HK-2 (cell line): ENCODE results near the gene KCNK7.

Experiments
- DNase-seq: peaks from one replicate; pipeline ENCODE4 v3.0.0-alpha.2; 2018; ENCODE audit not compliant: unreplicated experiment

The KCNK7 gene

GRCh38 chr11:65586676-65587075 is 8.9 kb downstream of the KCNK7 start:
- DNase-seq: no peak

- DNase-seq: no peak
Observed at GRCh38 chr11:65586247-65586630, 9.4 kb downstream of the KCNK7 start.

- no peak for DNase-seq
Observed at GRCh38 chr11:65585396-65586246, 10.0 kb downstream of the KCNK7 start.

GRCh38 chr11:65584723-65585171 is 10.9 kb downstream of the KCNK7 start:
- DNase-seq: no peak

GRCh38 chr11:65584106-65584505 is 11.5 kb downstream of the KCNK7 start:
- DNase-seq: no peak

- no peak for DNase-seq
Observed at GRCh38 chr11:65583589-65583988, 12.0 kb downstream of the KCNK7 start.

GRCh38 chr11:65581928-65582327 is 13.7 kb downstream of the KCNK7 start:
- no peak for DNase-seq

- no peak for DNase-seq
Observed at GRCh38 chr11:65580756-65581155, 14.8 kb downstream of the KCNK7 start.

GRCh38 chr11:65580031-65580692 is 15.4 kb downstream of the KCNK7 start:
- no peak for DNase-seq

- no peak for DNase-seq
Observed at GRCh38 chr11:65579291-65579690, 16.3 kb downstream of the KCNK7 start.

GRCh38 chr11:65578667-65579066 is 16.9 kb downstream of the KCNK7 start:
- DNase-seq: no peak

- no peak for DNase-seq
Observed at GRCh38 chr11:65578134-65578533, 17.5 kb downstream of the KCNK7 start.

GRCh38 chr11:65577756-65578109 is 17.9 kb downstream of the KCNK7 start:
- no peak for DNase-seq

- peak; percentile 82 for DNase-seq
Observed at GRCh38 chr11:65576867-65577755, 18.5 kb downstream of the KCNK7 start.

GRCh38 chr11:65576232-65576866 is 19.3 kb downstream of the KCNK7 start:
- DNase-seq: no peak

- DNase-seq: peak; percentile 60
Observed at GRCh38 chr11:65575568-65576231, 19.9 kb downstream of the KCNK7 start, which contains the start of gene EHBP1L1. TSS of gene EHBP1L1 (plus strand) at chr11:65576053. CDS start at chr11:65576303, 250 bp downstream.

GRCh38 chr11:65574811-65575567 is 20.6 kb downstream of the KCNK7 start:
- DNase-seq: no peak

- DNase-seq: peak; percentile 93
Observed at GRCh38 chr11:65574109-65574810, 21.3 kb downstream of the KCNK7 start.

- DNase-seq: no peak
Observed at GRCh38 chr11:65573391-65574079, 22.1 kb downstream of the KCNK7 start.
